ENCODE results near the gene CLDN3.
"Not testable (repeated sequence)": the region's sequence is repeated elsewhere in the genome, so short reads cannot be mapped to it uniquely, and the experiment has no call there.

Gene CLDN3

GRCh38 chr7:73736885-73737284 is 33.2 kb downstream of the CLDN3 start:
- DNase-seq, result no peak

- no peak for DNase-seq
Observed at GRCh38 chr7:73735528-73735905, 34.6 kb downstream of the CLDN3 start.

GRCh38 chr7:73734619-73735527 is 35.2 kb downstream of the CLDN3 start:
- DNase-seq, result peak; percentile 26

GRCh38 chr7:73732397-73732796 is 37.7 kb downstream of the CLDN3 start:
- no peak for DNase-seq

GRCh38 chr7:73730485-73730884 is 39.6 kb downstream of the CLDN3 start:
- no peak for DNase-seq

DNA sequence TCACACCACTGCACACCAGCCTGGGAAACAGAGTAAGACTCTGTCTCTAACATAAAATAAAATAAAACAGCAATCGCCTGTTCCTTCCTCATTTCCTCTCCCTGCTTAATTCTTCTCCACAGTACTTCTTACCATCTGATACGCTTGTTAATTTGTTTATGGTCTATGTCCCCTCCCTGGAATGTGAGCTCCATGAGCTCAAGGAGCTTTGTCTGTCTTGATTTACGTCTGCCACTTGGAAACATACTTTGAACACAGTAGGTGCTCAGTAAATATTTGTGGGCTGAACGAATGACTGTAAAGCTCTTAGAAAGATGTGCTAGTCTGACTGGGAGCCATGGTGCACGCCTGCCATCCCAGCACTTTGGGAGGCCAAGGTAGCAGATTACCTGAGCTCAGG is 41.5 kb downstream of the CLDN3 start:
- no peak for DNase-seq

- no peak for DNase-seq
Observed at GRCh38 chr7:73727952-73728351, 42.1 kb downstream of the CLDN3 start.

GRCh38 chr7:73726083-73726466 is 44.0 kb downstream of the CLDN3 start:
- no peak for DNase-seq

GRCh38 chr7:73723813-73724212 is 46.3 kb downstream of the CLDN3 start:
- no peak for DNase-seq

- DNase-seq, result no peak
Observed at GRCh38 chr7:73722785-73723184, 47.3 kb downstream of the CLDN3 start.

DNA sequence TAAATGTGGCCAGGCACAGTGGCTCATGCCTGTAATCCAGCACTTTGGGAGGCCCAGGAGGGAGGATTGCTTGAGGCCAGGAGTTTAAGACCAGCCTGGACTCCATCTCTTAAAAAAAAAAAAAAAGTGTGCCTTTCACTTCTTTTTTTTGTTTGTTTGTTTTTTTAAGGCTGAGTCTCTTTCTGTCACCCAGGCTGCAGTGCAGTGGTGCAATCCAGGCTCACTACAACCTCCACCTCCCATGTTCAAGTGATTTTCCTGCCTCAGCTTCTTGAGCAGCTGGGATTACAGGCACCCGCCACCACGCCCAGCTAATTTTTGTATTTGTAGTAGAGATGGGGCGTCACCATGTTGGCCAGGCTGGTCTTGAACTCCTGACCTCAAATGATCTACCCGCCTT is 47.9 kb downstream of the CLDN3 start:
- DNase-seq, result not testable (repeated sequence)

- no peak for DNase-seq
Observed at GRCh38 chr7:73721377-73721817, 48.7 kb downstream of the CLDN3 start.

DNA sequence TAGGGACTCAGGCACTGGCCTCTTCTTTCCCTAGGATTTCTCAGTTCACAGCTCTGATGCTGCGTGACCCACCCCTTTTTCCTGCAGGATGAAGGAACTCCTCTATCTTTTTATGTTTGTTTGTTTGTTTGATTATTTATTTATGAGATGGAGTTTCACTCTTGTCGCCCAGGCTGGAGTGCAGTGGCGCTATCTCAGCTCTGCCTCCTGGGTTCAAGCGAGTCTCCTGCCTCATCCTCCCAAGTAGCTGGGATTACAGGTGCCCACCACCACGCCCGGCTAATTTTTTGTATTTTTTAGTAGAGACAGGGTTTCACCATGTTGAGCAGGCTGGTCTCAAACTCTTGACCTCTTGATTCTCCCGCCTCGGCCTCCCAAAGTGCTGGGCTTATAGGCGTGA is 49.6 kb downstream of the CLDN3 start:
- not testable (repeated sequence) for DNase-seq

DNA sequence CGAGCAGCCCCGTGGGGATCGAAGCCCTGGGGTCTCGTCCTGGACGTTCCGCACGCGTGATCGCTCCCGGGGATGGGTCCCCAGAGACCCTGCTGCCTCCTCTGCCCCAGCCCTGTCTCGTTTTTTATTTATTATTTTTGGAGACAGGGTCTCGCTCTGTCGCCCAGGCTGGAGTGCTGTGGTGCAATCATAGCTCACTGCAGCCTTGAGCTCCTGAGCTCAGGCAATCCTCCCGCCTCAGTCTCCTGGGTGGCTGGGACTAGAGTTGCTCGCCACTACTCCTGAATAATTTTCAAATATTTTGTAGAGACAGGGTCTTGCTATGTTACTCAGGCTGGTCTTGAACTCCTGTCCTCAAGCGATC is 50.3 kb downstream of the CLDN3 start:
- DNase-seq, result no peak

Data from SIG-M5 (cell line).